Forelimb muscle (tissue), 1 donor: ENCODE data around the gene ACACA. TPM values are rescaled to one million over a fixed set of nuclear protein-coding genes. Genes with fewer than 3 reads are reported as not detected.

Source experiments
- DNase-seq: peaks from one replicate; pipeline ENCODE4 v3.0.0-alpha.2; 2013; ENCODE audit warnings: low read depth
- polyA plus RNA-seq: library from polyadenylated mRNA; unstranded; fragments of 120-200 nt; gene quantifications from one replicate; pipeline ENCODE4 v1.2.1, GENCODE V29; 2013; ENCODE audit not compliant: insufficient read length

ACACA gene
- polyA plus RNA-seq, 1 donor = 23.8 TPM

GRCh38 chr17:37134050-37134449 is 272.6 kb downstream of the ACACA start:
- no peak for DNase-seq

- no peak for DNase-seq
Observed at GRCh38 chr17:37133136-37133535, 273.5 kb downstream of the ACACA start.

- DNase-seq = no peak
Observed at GRCh38 chr17:37131669-37132611, 274.7 kb downstream of the ACACA start.

- no peak for DNase-seq
Observed at GRCh38 chr17:37130984-37131446, 275.6 kb downstream of the ACACA start.

- DNase-seq = no peak
Observed at GRCh38 chr17:37124821-37125173, 281.8 kb downstream of the ACACA start.

- DNase-seq = no peak
Observed at GRCh38 chr17:37123941-37124820, 282.5 kb downstream of the ACACA start.

GRCh38 chr17:37123386-37123785 is 283.2 kb downstream of the ACACA start:
- no peak for DNase-seq

- DNase-seq = no peak
Observed at GRCh38 chr17:37121616-37122015, 285.0 kb downstream of the ACACA start.

- no peak for DNase-seq
Observed at GRCh38 chr17:37118366-37119137, 288.1 kb downstream of the ACACA start.

GRCh38 chr17:37117373-37118142 is 289.1 kb downstream of the ACACA start:
- DNase-seq = no peak

- no peak for DNase-seq
Observed at GRCh38 chr17:37116671-37117185, 289.9 kb downstream of the ACACA start.

GRCh38 chr17:37111329-37111728 is 295.3 kb downstream of the ACACA start:
- no peak for DNase-seq

- no peak for DNase-seq
Observed at GRCh38 chr17:37110746-37111145, 295.9 kb downstream of the ACACA start.

- DNase-seq = no peak
Observed at GRCh38 chr17:37109731-37110710, 296.6 kb downstream of the ACACA start.

- no peak for DNase-seq
Observed at GRCh38 chr17:37109106-37109505, 297.5 kb downstream of the ACACA start.

- DNase-seq = no peak
Observed at GRCh38 chr17:37107406-37108083, 299.1 kb downstream of the ACACA start.

- no peak for DNase-seq
Observed at GRCh38 chr17:37106049-37106448, 300.6 kb downstream of the ACACA start.

- DNase-seq = no peak
Observed at GRCh38 chr17:37103231-37103630, 303.4 kb downstream of the ACACA start.

- DNase-seq = no peak
Observed at GRCh38 chr17:37101306-37101705, 305.3 kb downstream of the ACACA start.
